K562 (cell line): Measurements from ENCODE around the gene RPL3. TPM values are rescaled to one million over a fixed set of nuclear protein-coding genes. Genes with fewer than 3 reads are reported as not detected.

ENCODE experiments used
- ATAC-seq: fragments of 200-7000 bp; cut with Tn5 transposase; 3 replicates; pipeline ENCODE4 v1.9.1; 2020; ENCODE audit warnings: moderate library complexity
- BruUV-seq: library from RNA; stranded (reverse); fragments of 400-500 nt; replicated peaks from 2 replicates; lab custom pipeline; 2021; lab: Mats Ljungman, UMichigan
- CTCF ChIA-PET: fragments of 300-600 bp; formaldehyde crosslinking; extraction: SDS; loops from one replicate; lab custom pipeline; 2021; ENCODE audit warnings: low intra/inter-chr PET ratio; lab: Yijun Ruan, JAX
- POLR2A ChIA-PET: fragments of 300-600, 350-650 bp; sonication (Branson Sonifier 250); formaldehyde crosslinking; extraction: SDS; loops from one replicate; lab custom pipeline; 2021; ENCODE audit warnings: antibody characterized with exemption, inconsistent platforms; lab: Yijun Ruan, JAX
- DNase-seq, 4 experiments: peaks; one replicate each; pipeline versions ENCODE4 v3.0.0 to v3.0.0-alpha.2; 2011 to 2018; ENCODE audit warnings: low spot score in 3 of 4, mixed read lengths in 3 of 4; ENCODE audit errors: extremely low read depth in 1 of 4
- FAIRE-seq: peaks from 2 replicates; lab custom pipeline; 2011; peaks lifted over from hg19 to GRCh38; lab: Jason Lieb, UNC
- H2AFZ ChIP-seq: 2 replicates; pipeline ENCODE4 v1.6.0; 2011; ENCODE audit warnings: low read depth, low read length, control low read depth, inconsistent platforms
- H3K27ac ChIP-seq: fragments of 200-600 bp; 3 replicates; pipeline ENCODE4 v1.8.0; 2011; ENCODE audit warnings: low read depth, mild to moderate bottlenecking, control low read depth, inconsistent platforms, low read length, moderate library complexity, mixed read lengths; ENCODE audit errors: extremely low read depth
- H3K27me3 ChIP-seq, 2 experiments: fragments of 300-600 bp in 1 of 2; 2 replicates in 1 of 2; 3 replicates in 1 of 2; pipeline versions ENCODE4 v1.6.0 to v1.8.0; 2011; ENCODE audit warnings: inconsistent platforms in 2 of 2, low read length in 2 of 2, mild to moderate bottlenecking in 1 of 2, mixed read lengths in 1 of 2, moderate library complexity in 1 of 2; ENCODE audit not compliant: control insufficient read depth in 2 of 2, insufficient read depth in 2 of 2
- H3K36me3 ChIP-seq: fragments of 300-600 bp; 3 replicates; pipeline ENCODE4 v1.8.0; 2011; ENCODE audit warnings: mild to moderate bottlenecking, low read length, inconsistent platforms; ENCODE audit not compliant: control insufficient read depth, insufficient read depth
- H3K4me1 ChIP-seq, 2 experiments: fragments of 200-600 bp in 1 of 2; replicated peaks in 1 of 2; 2 replicates in 1 of 2; 3 replicates in 1 of 2; pipeline versions ENCODE4 v1.5.1 to v1.8.0; 2011; ENCODE audit warnings: inconsistent platforms in 2 of 2, low read length in 2 of 2, mild to moderate bottlenecking in 1 of 2, mixed read lengths in 1 of 2, moderate library complexity in 1 of 2; ENCODE audit not compliant: control insufficient read depth in 2 of 2, insufficient read depth in 2 of 2
- H3K4me2 ChIP-seq: 2 replicates; pipeline ENCODE4 v1.6.1; 2011; ENCODE audit warnings: low read length, control low read depth, inconsistent platforms, mixed read lengths; ENCODE audit not compliant: insufficient read depth
- H3K4me3 ChIP-seq: fragments of 200-600 bp; sonication (generic), shearing (Covaris generic); 2 replicates; pipeline ENCODE4 v1.5.1; 2016; ENCODE audit warnings: control low read depth, inconsistent platforms
- H3K79me2 ChIP-seq: fragments of 200-600 bp; 3 replicates; pipeline ENCODE4 v1.8.0; 2011; ENCODE audit warnings: low read length, inconsistent platforms; ENCODE audit not compliant: control insufficient read depth, insufficient read depth
- H3K9ac ChIP-seq, 2 experiments: 2 replicates each; pipeline versions ENCODE4 v1.6.0 to v1.6.1; 2011; ENCODE audit warnings: low read depth in 2 of 2, low read length in 2 of 2, control low read depth in 1 of 2, inconsistent platforms in 1 of 2, mild to moderate bottlenecking in 1 of 2, mixed read lengths in 1 of 2; ENCODE audit not compliant: insufficient read depth in 1 of 2
- H3K9me1 ChIP-seq: one replicate; pipeline ENCODE4 v1.6.0; 2011; ENCODE audit warnings: inconsistent platforms, mild to moderate bottlenecking, low read length, moderate library complexity; ENCODE audit not compliant: control insufficient read depth, insufficient read depth
- H3K9me3 ChIP-seq: replicated peaks from 2 replicates; pipeline ENCODE4 v1.5.1; 2011; ENCODE audit warnings: low read depth, low read length, inconsistent platforms; ENCODE audit not compliant: control insufficient read depth, insufficient read depth
- H4K20me1 ChIP-seq: replicated peaks from 2 replicates; pipeline ENCODE4 v1.6.1; 2011; ENCODE audit warnings: low read length, inconsistent platforms, mixed read lengths; ENCODE audit not compliant: control insufficient read depth, insufficient read depth
- FOXM1 ChIP-seq, 2 experiments: fragments of 450-650 bp in 1 of 2; sonication (generic) in 1 of 2; formaldehyde crosslinking in 1 of 2; IDR thresholded peaks; 2 replicates each; pipeline versions ENCODE4 v1.6.1 to v1.9.0; 2017 to 2022; ENCODE audit warnings: low read depth in 2 of 2, mild to moderate bottlenecking in 2 of 2, missing genetic modification reagents in 1 of 2, moderate library complexity in 1 of 2
- FOXP1 ChIP-seq: sonication (generic); formaldehyde crosslinking; IDR thresholded peaks from 2 replicates; pipeline ENCODE4 v1.8.0; 2022; ENCODE audit warnings: mild to moderate bottlenecking, missing genetic modification reagents
- HMG20A ChIP-seq: fragments of 450-650 bp; formaldehyde crosslinking; conservative IDR thresholded peaks from 2 replicates; pipeline ENCODE4 v1.4.0; 2020; ENCODE audit warnings: mild to moderate bottlenecking, mixed read lengths
- MTA2 ChIP-seq: fragments of 450-650 bp; IDR thresholded peaks from 2 replicates; pipeline ENCODE4 v1.6.1; 2016; ENCODE audit warnings: low read depth
- NCOA1 ChIP-seq: fragments of 450-650 bp; IDR thresholded peaks from 2 replicates; pipeline ENCODE4 v1.6.1; 2016; ENCODE audit warnings: low read depth
- NR1H2 ChIP-seq: sonication (generic); formaldehyde crosslinking; IDR thresholded peaks from 2 replicates; pipeline ENCODE4 v1.4.0; 2020; ENCODE audit warnings: mild to moderate bottlenecking, missing genetic modification reagents
- RUNX1 ChIP-seq: sonication (generic); IDR thresholded peaks from 2 replicates; pipeline ENCODE4 v1.6.1; 2016; ENCODE audit warnings: antibody characterized with exemption, low read depth
- SAP30 ChIP-seq: fragments of 200-600 bp; sonication (generic); IDR thresholded peaks from 2 replicates; pipeline ENCODE4 v1.6.1; 2012; ENCODE audit warnings: borderline replicate concordance, low read depth, mild to moderate bottlenecking, moderate library complexity, low read length, control low read depth, inconsistent platforms; ENCODE audit not compliant: insufficient read depth, poor library complexity, severe bottlenecking
- SRSF9 ChIP-seq: fragments of 200-400 bp; formaldehyde crosslinking; IDR thresholded peaks from 2 replicates; pipeline ENCODE4 v1.6.1; 2017; ENCODE audit warnings: low read depth, low read length, borderline replicate concordance
- ZFP36 ChIP-seq: fragments of 150-350 bp; IDR thresholded peaks from 2 replicates; pipeline ENCODE4 v1.6.1; 2018; ENCODE audit warnings: low read length, low read depth; ENCODE audit not compliant: partially characterized antibody
- ZKSCAN1 ChIP-seq: fragments of 150-350 bp; IDR thresholded peaks from 2 replicates; pipeline ENCODE4 v1.6.1; 2016; ENCODE audit warnings: low read depth, low read length
- ZNF586 ChIP-seq: fragments of 450-650 bp; formaldehyde crosslinking; conservative IDR thresholded peaks from 2 replicates; pipeline ENCODE4 v1.4.0; 2020; ENCODE audit warnings: mild to moderate bottlenecking, moderate library complexity
- WGBS: fragments of 100-300 bp; shearing (Covaris generic); methylation state at CpG from one replicate; pipeline ENCODE4 v1.1.6; 2016; ENCODE audit warnings: low coverage, mixed read lengths; ENCODE audit not compliant: insufficient coverage; ENCODE audit errors: missing lambda C conversion rate; 5-methylcytosine and 5-hydroxymethylcytosine counted together
- in situ Hi-C: fragments of 300-500 bp; cut with MboI; formaldehyde crosslinking; loops from 4 replicates; pipeline ENCODE4 v1.15.0; 2018; ENCODE audit warnings: inconsistent platforms, mixed read lengths
- intact Hi-C: fragments of 100-400 bp; cut with micrococcal nuclease; formaldehyde crosslinking; loops from 2 replicates; pipeline ENCODE4 v1.14.2; 2022
- polyA plus RNA-seq, 8 experiments: library from polyadenylated mRNA; depleted of rRNA in 4 of 8; stranded (reverse) in 5 of 8; unstranded in 3 of 8; fragments of >200 nt; fragmentation: Nextera tagmentation in 2 of 8; fragmentation: Illumina TruSeq in 1 of 8; extraction: Ambion mirVana in 2 of 8; extraction: Trizol in 1 of 8; gene quantifications; 2 replicates each; pipeline versions ENCODE4 v1.2.1 to v1.2.3, GENCODE V29; 2011 to 2014; ENCODE audit warnings: inconsistent platforms in 1 of 8, missing spikeins in 1 of 8
- total RNA-seq, 7 experiments: library from RNA; depleted of rRNA in 6 of 7; stranded (reverse); fragments of >200 nt in 6 of 7; fragmentation: Illumina TruSeq in 2 of 7; extraction: Trizol in 2 of 7; gene quantifications; 2 replicates each; pipeline versions ENCODE4 v1.2.1 to v1.2.3, GENCODE V29; 2011 to 2021; ENCODE audit warnings: low replicate concordance in 1 of 7

The RPL3 gene
- total and polyA plus RNA-seq, 9 of the 15 experiments (the other 6 are each of a cell fraction or from before 2014, with no cell fraction given) = 1,624 to 4,066 (median 2,565) TPM

GRCh38 chr22:39296981-39297489 is 22.4 kb downstream of the RPL3 start:
- 77% methylated on average over 8 of the region's 19 CpGs for WGBS
- TF ChIP-seq NR1H2 (CRISPR knock-in tag) = no peak
- TF ChIP-seq ZNF586 = no peak
- no peak for TF ChIP-seq FOXM1 (IDR thresholded peaks at IDR 0.05; ENCODE audit: low read depth)
- no peak for TF ChIP-seq FOXM1 (CRISPR knock-in tag; IDR thresholded peaks at IDR 0.05; ENCODE audit: low read depth)
- TF ChIP-seq SAP30 = no peak
- no peak for TF ChIP-seq ZFP36
- no peak for TF ChIP-seq FOXP1 (CRISPR knock-in tag)
- TF ChIP-seq NCOA1 = no peak
- no peak for TF ChIP-seq RUNX1
- no peak for TF ChIP-seq MTA2
- no peak for TF ChIP-seq HMG20A (CRISPR knock-in tag)
- TF ChIP-seq ZKSCAN1 = no peak
- no peak for TF ChIP-seq SRSF9
- POLR2A ChIA-PET = interaction anchor here (0.9 kb wide), 1 partner anchor 15 kb away, joined by 4 read pairs; no protein-coding TSS in a partner anchor
- H3K9me1 ChIP-seq = no peaks in the 10 kb centered on the region
- FAIRE-seq (no peak), DNase-seq (no peak), ATAC-seq (no peak)
- H3K79me2 ChIP-seq = no peaks in the 10 kb centered on the region
- no peaks in the 10 kb centered on the region for H3K27me3 ChIP-seq
- no peaks in the 10 kb centered on the region for H3K9me3 ChIP-seq
- H3K27ac ChIP-seq = no peak overlapping the region
- no TSS peak for BruUV-seq
- no peak overlapping the region for H2AFZ ChIP-seq
- in situ Hi-C loops = no loop called here
- no peaks in the 10 kb centered on the region for H3K36me3 ChIP-seq
- H4K20me1 ChIP-seq = no peaks in the 10 kb centered on the region
- CTCF ChIA-PET = no interaction called here
- no peak overlapping the region for H3K4me3 ChIP-seq
- no peak overlapping the region for H3K4me2 ChIP-seq
- H3K4me1 ChIP-seq = peaks cover 23 to 64% of the 10 kb centered on the region in 2 experiments
- intact Hi-C loops = no loop called here
- H3K9ac ChIP-seq = peak overlapping the region in 1 of 2 experiments; percentile 61; a peak in 1 of 4 replicates
